ENCODE measurements around the gene F8A2. TPM values are rescaled to one million over a fixed set of nuclear protein-coding genes. Genes with fewer than 3 reads are reported as not detected.
"Not testable (repeated sequence)": the region's sequence is repeated elsewhere in the genome, so short reads cannot be mapped to it uniquely, and the experiment has no call there.

Gene F8A2
- total RNA-seq, 2 donors from 2014 or later, result 7.6 TPM; not detected in 1

- H3K9me3 ChIP-seq; intact Hi-C loops (cut with DNase I); H3K27me3 ChIP-seq; H3K36me3 ChIP-seq (replicated peaks in 1 of 2; ENCODE audit: insufficient read depth in 1 of 2, low read depth in 2 of 2); DNase-seq; H3K4me3 ChIP-seq; H3K4me1 ChIP-seq; H3K27ac ChIP-seq: not testable (repeated sequence)
- peak; percentile 66 for ATAC-seq
- no CpG with 5 or more reads among the region's 64 CpGs for WGBS, 2 donors
Measured at GRCh38 chrX:155382529-155382967, 653 bp downstream of the F8A2 start.

- intact Hi-C loops (cut with DNase I), result no loop called here
- 94 to 96% methylated on average over 5 to 6 of the region's 8 CpGs for WGBS, 2 donors
Measured at GRCh38 chrX:155389634-155390033, 7.7 kb downstream of the F8A2 start.

GRCh38 chrX:155394747-155395276 is 12.9 kb downstream of the F8A2 start:
- H3K4me3 ChIP-seq; DNase-seq; H3K4me1 ChIP-seq; H3K36me3 ChIP-seq (replicated peaks in 1 of 2; ENCODE audit: insufficient read depth in 1 of 2, low read depth in 2 of 2); H3K27ac ChIP-seq; intact Hi-C loops (cut with DNase I); H3K27me3 ChIP-seq; H3K9me3 ChIP-seq; ATAC-seq: not testable (repeated sequence)
- 76 to 96% methylated on average over 7 of the region's 7 CpGs for WGBS, 2 donors

More at GRCh38 chrX:155389634-155390033, 7.7 kb downstream of the F8A2 start:
- H3K27ac ChIP-seq, result no peak overlapping the region
- no peaks in the 10 kb centered on the region for H3K9me3 ChIP-seq
- ATAC-seq (no peak), DNase-seq (no peak)
- H3K4me1 ChIP-seq, result no peaks in the 10 kb centered on the region
- no peaks in the 10 kb centered on the region for H3K36me3 ChIP-seq (replicated peaks in 1 of 2; ENCODE audit: insufficient read depth in 1 of 2, low read depth in 2 of 2)
- no peak for TF ChIP-seq POLR2A (IDR thresholded peaks at IDR 0.05)
- no peak for TF ChIP-seq CTCF (IDR thresholded peaks at IDR 0.05)
- no peak overlapping the region for H3K4me3 ChIP-seq
- no peaks in the 10 kb centered on the region for H3K27me3 ChIP-seq

- Histone ChIP-seq H3K27me3 (no peaks in the 10 kb centered on the region), H3K4me1 (no peaks in the 10 kb centered on the region), H3K4me3 (no peak overlapping the region), H3K9me3 (no peaks in the 10 kb centered on the region), H3K36me3 (replicated peaks in 1 of 2; ENCODE audit: insufficient read depth in 1 of 2, low read depth in 2 of 2) (no peaks in the 10 kb centered on the region), H3K27ac (no peak overlapping the region)
- ATAC-seq, result no peak
- intact Hi-C loops (cut with DNase I), result no loop called here
- 90 to 94% methylated on average over 2 of the region's 2 CpGs for WGBS, 2 donors
- no peak for DNase-seq
- TF ChIP-seq POLR2A (IDR thresholded peaks at IDR 0.05) (no peak), CTCF (IDR thresholded peaks at IDR 0.05) (no peak)
Measured at GRCh38 chrX:155406429-155406828, 24.5 kb downstream of the F8A2 start.

GRCh38 chrX:155417769-155418168 is 35.9 kb downstream of the F8A2 start:
- DNase-seq, result no peak
- H3K27me3 ChIP-seq, result no peaks in the 10 kb centered on the region
- H3K9me3 ChIP-seq, result no peaks in the 10 kb centered on the region
- no peak overlapping the region for H3K4me3 ChIP-seq
- intact Hi-C loops (cut with DNase I), result no loop called here
- WGBS, 2 donors, result 100% methylated on average over 1 of the region's 1 CpG
- H3K36me3 ChIP-seq (replicated peaks in 1 of 2; ENCODE audit: insufficient read depth in 1 of 2, low read depth in 2 of 2), result no peaks in the 10 kb centered on the region
- H3K27ac ChIP-seq, result no peak overlapping the region
- H3K4me1 ChIP-seq, result no peaks in the 10 kb centered on the region
- TF ChIP-seq CTCF (IDR thresholded peaks at IDR 0.05), result no peak
- no peak for TF ChIP-seq POLR2A (IDR thresholded peaks at IDR 0.05)
- no peak for ATAC-seq

Small RNA genes lying within 50 kb of the gene (microRNA-seq; reads per million reads assigned to microRNA genes)
- 0 reads per million in 2 donors for gene MIR1184-2 (ENCODE audit: borderline number of aligned reads in 2 of 2, borderline replicate concordance in 2 of 2)

Small RNA genes lying within 50 kb of the gene (small RNA-seq; reads per million reads assigned to genes)
- gene MIR1184-2, result not detected

Other genes with a start within 250 kb of the F8A2 start
- 10 to 100 TPM; 10.5 to 17.9 TPM for gene VBP1, start 165.6 kb upstream of the F8A2 start, total RNA-seq
- 1 to 10 TPM in 1 of 2 donors, not detected in 1; 1.8 TPM for gene RAB39B, start 117.6 kb upstream of the F8A2 start, total RNA-seq
- gene CLIC2, start 47.5 kb upstream of the F8A2 start, total RNA-seq, result 1 to 10 TPM; 5.4 to 6.9 TPM
- gene F8A3, start 76.5 kb downstream of the F8A2 start, total RNA-seq, result 10 to 100 TPM in 1 of 2 donors, not detected in 1; 17.1 TPM
- under 1 TPM; 0.66 to 0.78 TPM for gene SPRY3, start 230.5 kb downstream of the F8A2 start, total RNA-seq
- gene TMLHE, start 230.9 kb downstream of the F8A2 start, total RNA-seq, result 10 to 100 TPM; 11.7 to 16.2 TPM

Data from body of pancreas (tissue), 4 donors.